ENCODE data around the gene TSPAN2. TPM values are rescaled to one million over a fixed set of nuclear protein-coding genes. Genes with fewer than 3 reads are reported as not detected.

Gene TSPAN2
- polyA plus RNA-seq, 1 donor from 2014 or later: 34.4 TPM

DNA sequence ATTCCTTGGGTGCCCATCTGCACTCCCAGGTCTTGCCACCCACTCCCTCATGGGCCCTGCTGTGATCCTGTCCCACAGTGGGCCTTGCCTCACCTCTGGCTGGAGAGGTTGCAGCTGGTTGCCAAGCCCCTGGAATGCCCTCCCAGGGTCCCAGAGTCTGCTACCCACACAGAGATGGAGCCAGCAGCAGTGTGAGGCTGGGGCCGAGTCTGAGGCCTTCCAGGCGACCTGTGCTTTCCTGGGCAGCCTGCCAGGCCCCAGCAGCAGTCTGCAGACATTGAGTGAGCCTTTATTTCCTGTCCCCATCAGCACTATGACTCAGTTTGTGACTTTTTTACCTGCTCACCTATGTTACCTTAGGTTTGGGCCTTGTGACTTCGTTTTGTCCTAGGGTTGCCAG lies 25.0 kb upstream of the TSPAN2 start:
- Histone ChIP-seq H3K4me3 (ENCODE audit: low read length) (no peak overlapping the region), H3K9me2 (ENCODE audit: insufficient read depth, low read length) (no peaks in the 10 kb centered on the region), H3K27me3 (ENCODE audit: insufficient read depth, low read depth, low read length) (no peaks in the 10 kb centered on the region), H3K79me2 (replicated peaks; ENCODE audit: insufficient read depth, low read length) (no peaks in the 10 kb centered on the region), H3F3A (ENCODE audit: insufficient read depth, low read length, poor library complexity, severe bottlenecking) (no peaks in the 10 kb centered on the region), H4K20me1 (ENCODE audit: insufficient read depth) (no peaks in the 10 kb centered on the region), H3K36me3 (ENCODE audit: insufficient read depth, low read length) (no peaks in the 10 kb centered on the region), H2AFZ (ENCODE audit: low read depth, low read length) (no peak overlapping the region), H3K4me2 (ENCODE audit: low read length) (no peak overlapping the region), H3K27ac (ENCODE audit: low read length) (no peak overlapping the region), H3K9ac (ENCODE audit: low read length) (no peak overlapping the region), H3K9me3 (ENCODE audit: low read length) (no peaks in the 10 kb centered on the region)
- TF ChIP-seq SMC3 (conservative IDR thresholded peaks at IDR 0.05; ENCODE audit: poor library complexity) (no peak), TAF1 (IDR thresholded peaks at IDR 0.05; ENCODE audit: low read depth) (no peak), EP300 (conservative IDR thresholded peaks at IDR 0.05; ENCODE audit: poor library complexity, severe bottlenecking) (no peak), RAD21 (conservative IDR thresholded peaks at IDR 0.05) (no peak), MXI1 (conservative IDR thresholded peaks at IDR 0.05; ENCODE audit: poor library complexity, severe bottlenecking) (no peak), EZH2 (IDR thresholded peaks at IDR 0.05; ENCODE audit: borderline replicate concordance, insufficient read depth, low read length, poor library complexity, severe bottlenecking) (no peak), POLR2AphosphoS5 (IDR thresholded peaks at IDR 0.05) (no peak)
- TF ChIP-seq, protein P1, sequence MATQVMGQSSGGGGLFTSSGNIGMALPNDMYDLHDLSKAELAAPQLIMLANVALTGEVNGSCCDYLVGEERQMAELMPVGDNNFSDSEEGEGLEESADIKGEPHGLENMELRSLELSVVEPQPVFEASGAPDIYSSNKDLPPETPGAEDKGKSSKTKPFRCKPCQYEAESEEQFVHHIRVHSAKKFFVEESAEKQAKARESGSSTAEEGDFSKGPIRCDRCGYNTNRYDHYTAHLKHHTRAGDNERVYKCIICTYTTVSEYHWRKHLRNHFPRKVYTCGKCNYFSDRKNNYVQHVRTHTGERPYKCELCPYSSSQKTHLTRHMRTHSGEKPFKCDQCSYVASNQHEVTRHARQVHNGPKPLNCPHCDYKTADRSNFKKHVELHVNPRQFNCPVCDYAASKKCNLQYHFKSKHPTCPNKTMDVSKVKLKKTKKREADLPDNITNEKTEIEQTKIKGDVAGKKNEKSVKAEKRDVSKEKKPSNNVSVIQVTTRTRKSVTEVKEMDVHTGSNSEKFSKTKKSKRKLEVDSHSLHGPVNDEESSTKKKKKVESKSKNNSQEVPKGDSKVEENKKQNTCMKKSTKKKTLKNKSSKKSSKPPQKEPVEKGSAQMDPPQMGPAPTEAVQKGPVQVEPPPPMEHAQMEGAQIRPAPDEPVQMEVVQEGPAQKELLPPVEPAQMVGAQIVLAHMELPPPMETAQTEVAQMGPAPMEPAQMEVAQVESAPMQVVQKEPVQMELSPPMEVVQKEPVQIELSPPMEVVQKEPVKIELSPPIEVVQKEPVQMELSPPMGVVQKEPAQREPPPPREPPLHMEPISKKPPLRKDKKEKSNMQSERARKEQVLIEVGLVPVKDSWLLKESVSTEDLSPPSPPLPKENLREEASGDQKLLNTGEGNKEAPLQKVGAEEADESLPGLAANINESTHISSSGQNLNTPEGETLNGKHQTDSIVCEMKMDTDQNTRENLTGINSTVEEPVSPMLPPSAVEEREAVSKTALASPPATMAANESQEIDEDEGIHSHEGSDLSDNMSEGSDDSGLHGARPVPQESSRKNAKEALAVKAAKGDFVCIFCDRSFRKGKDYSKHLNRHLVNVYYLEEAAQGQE (IDR thresholded peaks at IDR 0.05; ENCODE audit: borderline replicate concordance): no peak
- TF ChIP-seq, protein P2, sequence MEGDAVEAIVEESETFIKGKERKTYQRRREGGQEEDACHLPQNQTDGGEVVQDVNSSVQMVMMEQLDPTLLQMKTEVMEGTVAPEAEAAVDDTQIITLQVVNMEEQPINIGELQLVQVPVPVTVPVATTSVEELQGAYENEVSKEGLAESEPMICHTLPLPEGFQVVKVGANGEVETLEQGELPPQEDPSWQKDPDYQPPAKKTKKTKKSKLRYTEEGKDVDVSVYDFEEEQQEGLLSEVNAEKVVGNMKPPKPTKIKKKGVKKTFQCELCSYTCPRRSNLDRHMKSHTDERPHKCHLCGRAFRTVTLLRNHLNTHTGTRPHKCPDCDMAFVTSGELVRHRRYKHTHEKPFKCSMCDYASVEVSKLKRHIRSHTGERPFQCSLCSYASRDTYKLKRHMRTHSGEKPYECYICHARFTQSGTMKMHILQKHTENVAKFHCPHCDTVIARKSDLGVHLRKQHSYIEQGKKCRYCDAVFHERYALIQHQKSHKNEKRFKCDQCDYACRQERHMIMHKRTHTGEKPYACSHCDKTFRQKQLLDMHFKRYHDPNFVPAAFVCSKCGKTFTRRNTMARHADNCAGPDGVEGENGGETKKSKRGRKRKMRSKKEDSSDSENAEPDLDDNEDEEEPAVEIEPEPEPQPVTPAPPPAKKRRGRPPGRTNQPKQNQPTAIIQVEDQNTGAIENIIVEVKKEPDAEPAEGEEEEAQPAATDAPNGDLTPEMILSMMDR (IDR thresholded peaks at IDR 0.05; ENCODE audit: poor library complexity, severe bottlenecking): no peak

DNA sequence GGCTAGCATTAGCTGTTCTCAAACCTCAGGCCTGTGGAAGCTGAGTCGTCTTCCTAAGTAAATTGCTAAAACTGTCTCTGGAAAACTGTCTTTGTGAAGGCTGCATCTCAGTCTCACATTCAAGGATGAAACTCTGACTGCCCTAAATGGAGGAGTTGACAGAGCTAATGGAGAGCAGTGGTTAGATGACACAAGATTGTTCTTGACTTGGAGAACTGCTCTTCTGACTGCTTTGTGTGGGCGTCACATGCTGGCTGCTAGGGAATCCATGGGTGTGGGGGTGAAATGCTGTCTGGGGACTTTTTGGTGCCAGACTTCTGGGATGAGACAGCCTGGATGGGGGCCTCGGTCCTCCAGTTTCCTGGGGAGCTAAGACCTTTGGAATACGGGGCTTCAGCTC lies 24.5 kb upstream of the TSPAN2 start:
- H3K4me3 ChIP-seq (ENCODE audit: low read length): no peak overlapping the region
- no peaks in the 10 kb centered on the region for H3K36me3 ChIP-seq (ENCODE audit: insufficient read depth, low read length)
- H4K20me1 ChIP-seq (ENCODE audit: insufficient read depth): no peaks in the 10 kb centered on the region
- no peaks in the 10 kb centered on the region for H3F3A ChIP-seq (ENCODE audit: insufficient read depth, low read length, poor library complexity, severe bottlenecking)
- H3K27me3 ChIP-seq (ENCODE audit: insufficient read depth, low read depth, low read length): no peaks in the 10 kb centered on the region
- no peaks in the 10 kb centered on the region for H3K79me2 ChIP-seq (replicated peaks; ENCODE audit: insufficient read depth, low read length)
- no peak overlapping the region for H3K4me2 ChIP-seq (ENCODE audit: low read length)
- H2AFZ ChIP-seq (ENCODE audit: low read depth, low read length): no peak overlapping the region
- no peaks in the 10 kb centered on the region for H3K9me3 ChIP-seq (ENCODE audit: low read length)
- no peak overlapping the region for H3K27ac ChIP-seq (ENCODE audit: low read length)
- no peak overlapping the region for H3K9ac ChIP-seq (ENCODE audit: low read length)
- no peaks in the 10 kb centered on the region for H3K9me2 ChIP-seq (ENCODE audit: insufficient read depth, low read length)
- TF ChIP-seq MXI1 (conservative IDR thresholded peaks at IDR 0.05; ENCODE audit: poor library complexity, severe bottlenecking) (no peak), TAF1 (IDR thresholded peaks at IDR 0.05; ENCODE audit: low read depth) (no peak), POLR2AphosphoS5 (IDR thresholded peaks at IDR 0.05) (no peak), RAD21 (conservative IDR thresholded peaks at IDR 0.05) (no peak), SMC3 (conservative IDR thresholded peaks at IDR 0.05; ENCODE audit: poor library complexity) (no peak), EZH2 (IDR thresholded peaks at IDR 0.05; ENCODE audit: borderline replicate concordance, insufficient read depth, low read length, poor library complexity, severe bottlenecking) (no peak), EP300 (conservative IDR thresholded peaks at IDR 0.05; ENCODE audit: poor library complexity, severe bottlenecking) (no peak)
- TF ChIP-seq, protein P2 (IDR thresholded peaks at IDR 0.05; ENCODE audit: poor library complexity, severe bottlenecking): no peak
- TF ChIP-seq, protein P1 (IDR thresholded peaks at IDR 0.05; ENCODE audit: borderline replicate concordance): no peak

Data from neural cell (in vitro differentiated cells).